Heart left ventricle (tissue), 16 donors: ENCODE data around the gene UBE2E2. TPM values are rescaled to one million over a fixed set of nuclear protein-coding genes. Genes with fewer than 3 reads are reported as not detected.

Experiments
- ATAC-seq, 4 donors: fragments of 200-7000 bp; cut with Tn5 transposase; one replicate each; pipeline ENCODE4 v1.9.1; 2020 to 2022; ENCODE audit warnings: moderate library complexity in 4 of 4, mild to moderate bottlenecking in 3 of 4, moderate number of reproducible peaks in 1 of 4
- DNase-seq, 5 donors: peaks; one replicate each; pipeline ENCODE4 v3.0.0-alpha.2; 2020
- H3K27ac ChIP-seq, 12 donors: fragments of 200-600 bp; sonication (generic) in 4 of 12; one replicate each; pipeline versions ENCODE4 v1.5.0 to v1.8.0; 2016 to 2022; ENCODE audit warnings: mild to moderate bottlenecking in 2 of 12
- H3K27me3 ChIP-seq, 9 donors: fragments of 200-600 bp; sonication (generic) in 2 of 9; one replicate each; pipeline versions ENCODE4 v1.5.1 to v1.8.0; 2016 to 2022; ENCODE audit warnings: mild to moderate bottlenecking in 3 of 9
- H3K36me3 ChIP-seq, 9 donors: fragments of 200-600 bp; sonication (generic) in 2 of 9; one replicate each; pipeline versions ENCODE4 v1.5.0 to v1.8.0; 2018 to 2022; ENCODE audit warnings: mild to moderate bottlenecking in 2 of 9
- H3K4me1 ChIP-seq, 12 donors: fragments of 200-600 bp; sonication (generic) in 4 of 12; one replicate each; pipeline versions ENCODE4 v1.5.0 to v1.8.0; 2016 to 2022; ENCODE audit warnings: mild to moderate bottlenecking in 3 of 12
- H3K4me3 ChIP-seq, 12 donors: fragments of 200-600 bp; sonication (generic) in 4 of 12; one replicate each; pipeline versions ENCODE4 v1.5.0 to v1.8.0; 2017 to 2022; ENCODE audit warnings: mild to moderate bottlenecking in 9 of 12, moderate library complexity in 4 of 12
- H3K9me3 ChIP-seq, 12 donors: fragments of 200-600 bp; sonication (generic) in 4 of 12; one replicate each; pipeline versions ENCODE4 v1.5.0 to v1.8.0; 2016 to 2022; ENCODE audit warnings: mild to moderate bottlenecking in 1 of 12
- CTCF ChIP-seq, 12 donors: fragments of 200-600 bp; sonication (generic) in 4 of 12; IDR thresholded peaks; one replicate each; pipeline versions ENCODE4 v1.5.0 to v1.8.0; 2018 to 2022; ENCODE audit warnings: antibody characterized with exemption in 12 of 12, mild to moderate bottlenecking in 5 of 12
- POLR2A ChIP-seq, 2 donors: fragments of 450-650 bp; IDR thresholded peaks; one replicate each; pipeline ENCODE4 v1.6.1; 2017; ENCODE audit warnings: antibody characterized with exemption in 2 of 2, mild to moderate bottlenecking in 2 of 2, moderate library complexity in 2 of 2
- WGBS, 4 donors: extraction: QIAGEN DNeasy Blood & Tissue Kit in 2 of 4; methylation state at CpG; one replicate each; pipeline versions ENCODE4 v1.1.5 to v1.1.7; 2013 to 2018; 5-methylcytosine and 5-hydroxymethylcytosine counted together
- intact Hi-C, 10 donors: fragments of 100-400 bp; cut with DNase I; formaldehyde crosslinking; loops; one replicate each; pipeline versions ENCODE4 v1.11.1 to v1.14.2; 2022
- polyA plus RNA-seq, 2 donors: library from polyadenylated mRNA; stranded (reverse); fragments of 200-250 nt; gene quantifications; one replicate each; pipeline ENCODE4 v1.2.3, GENCODE V29; 2013
- total RNA-seq, 9 donors: library from RNA; depleted of rRNA in 2 of 9; stranded (reverse); fragments of >200 nt in 2 of 9; fragmentation: NEBNext Ultra II Directional in 3 of 9; extraction: Animal tissue kit (Norgen Biotek cat#: 25700) in 3 of 9; gene quantifications; one replicate each; pipeline versions ENCODE4 v1.1.0 to v1.2.4, GENCODE V29; 2016 to 2023
- donor health status: ischemic (EF 13 %, LVEDD 7.1; RV severe dilation, severe dysfunction).
- donor health status: healthy with polysubstance abuse.
- donor health status: DM: no; HTN: yes; CAD: no.
- donor health status: DM: no; HTN: no; CAD: no.
- donor health status: ischemic (EF 25% LVEDD 6.9; RV normal size, moderate dysfunction).
- donor health status: ischemic (EF 25% LVEDD 5.7; RV mildly dilated, moderate dysfunction).
- donor health status: healthy.
- donor health status: DM: yes; HTN: yes; CAD: no.
- donor health status: ischemic (EF 35%, LVEDD 5.7; RV mildly dilated, moderate dysfunction).
- donor health status: nonischemic (EF 11% LVEDD 7.7; RV severe dilation, severe dysfunction).
- donor health status: DM: yes; HTN: yes; CAD: no.
- donor health status: PGD.
- donor health status: ischemic (EF 29% LVEDD 5.4; RV normal size, mild dysfunction).
- donor health status: nonischemic (EF 23%, LVEDD 6.1; RV moderate dilation, normal function).

Gene UBE2E2
- total and polyA plus RNA-seq, 11 donors, result 21.9 to 63.9 (median 50.8) TPM

- H3K4me1 ChIP-seq, result peaks cover 0 to 4% (median 0%) of the 10 kb centered on the region in 12 donors
- no peak for TF ChIP-seq POLR2A (IDR thresholded peaks at IDR 0.05)
- TF ChIP-seq CTCF (IDR thresholded peaks at IDR 0.05), result no peak
- DNase-seq (no peak), ATAC-seq (no peak)
- H3K36me3 ChIP-seq, result no peaks in the 10 kb centered on the region
- WGBS, 4 donors, result 96 to 100% (median 99%) methylated on average over 1 of the region's 1 CpG
- H3K4me3 ChIP-seq, result no peak overlapping the region
- H3K27ac ChIP-seq, result no peak overlapping the region
- intact Hi-C loops, result no loop called here
- H3K9me3 ChIP-seq, result no peaks in the 10 kb centered on the region
- H3K27me3 ChIP-seq, result no peaks in the 10 kb centered on the region
Measured at GRCh38 chr3:23550402-23550801, 347.3 kb downstream of the UBE2E2 start.

- Histone ChIP-seq H3K4me3 (no peak overlapping the region), H3K9me3 (no peaks in the 10 kb centered on the region), H3K27ac (no peak overlapping the region), H3K36me3 (peaks cover 0 to 2% (median 0%) of the 10 kb centered on the region in 9 donors), H3K4me1 (peaks cover 0 to 3% (median 0%) of the 10 kb centered on the region in 12 donors), H3K27me3 (no peaks in the 10 kb centered on the region)
- 88 to 93% (median 90%) methylated on average over 1 of the region's 1 CpG for WGBS, 4 donors
- TF ChIP-seq POLR2A (IDR thresholded peaks at IDR 0.05), result no peak
- no peak for TF ChIP-seq CTCF (IDR thresholded peaks at IDR 0.05)
- DNase-seq (no peak), ATAC-seq (no peak)
- intact Hi-C loops, result no loop called here
Measured at GRCh38 chr3:23552506-23552905, 349.4 kb downstream of the UBE2E2 start.

GRCh38 chr3:23553353-23553752 lies 350.2 kb downstream of the UBE2E2 start:
- no peak for DNase-seq
- Histone ChIP-seq H3K36me3 (peaks cover 0 to 2% (median 0%) of the 10 kb centered on the region in 9 donors), H3K4me3 (no peak overlapping the region), H3K27ac (no peak overlapping the region), H3K27me3 (no peaks in the 10 kb centered on the region), H3K4me1 (no peaks in the 10 kb centered on the region), H3K9me3 (no peaks in the 10 kb centered on the region)
- WGBS, 4 donors, result 86 to 95% (median 90%) methylated on average over 3 of the region's 3 CpGs
- ATAC-seq, result no peak
- TF ChIP-seq CTCF (IDR thresholded peaks at IDR 0.05) (no peak), POLR2A (IDR thresholded peaks at IDR 0.05) (no peak)
- intact Hi-C loops, result no loop called here

GRCh38 chr3:23565041-23565775 lies 362.1 kb downstream of the UBE2E2 start:
- Histone ChIP-seq H3K27ac (no peak overlapping the region), H3K9me3 (no peaks in the 10 kb centered on the region), H3K36me3 (no peaks in the 10 kb centered on the region), H3K4me1 (peaks cover 0 to 14% (median 8%) of the 10 kb centered on the region in 12 donors), H3K27me3 (no peaks in the 10 kb centered on the region), H3K4me3 (no peak overlapping the region)
- TF ChIP-seq POLR2A (IDR thresholded peaks at IDR 0.05) (no peak), CTCF (IDR thresholded peaks at IDR 0.05) (no peak)
- no peak for DNase-seq
- intact Hi-C loops, result no loop called here
- WGBS, 4 donors, result 68 to 75% (median 73%) methylated on average over 5 of the region's 5 CpGs
- no peak for ATAC-seq
